Measurements from ENCODE around the gene ENPP7.

DNA sequence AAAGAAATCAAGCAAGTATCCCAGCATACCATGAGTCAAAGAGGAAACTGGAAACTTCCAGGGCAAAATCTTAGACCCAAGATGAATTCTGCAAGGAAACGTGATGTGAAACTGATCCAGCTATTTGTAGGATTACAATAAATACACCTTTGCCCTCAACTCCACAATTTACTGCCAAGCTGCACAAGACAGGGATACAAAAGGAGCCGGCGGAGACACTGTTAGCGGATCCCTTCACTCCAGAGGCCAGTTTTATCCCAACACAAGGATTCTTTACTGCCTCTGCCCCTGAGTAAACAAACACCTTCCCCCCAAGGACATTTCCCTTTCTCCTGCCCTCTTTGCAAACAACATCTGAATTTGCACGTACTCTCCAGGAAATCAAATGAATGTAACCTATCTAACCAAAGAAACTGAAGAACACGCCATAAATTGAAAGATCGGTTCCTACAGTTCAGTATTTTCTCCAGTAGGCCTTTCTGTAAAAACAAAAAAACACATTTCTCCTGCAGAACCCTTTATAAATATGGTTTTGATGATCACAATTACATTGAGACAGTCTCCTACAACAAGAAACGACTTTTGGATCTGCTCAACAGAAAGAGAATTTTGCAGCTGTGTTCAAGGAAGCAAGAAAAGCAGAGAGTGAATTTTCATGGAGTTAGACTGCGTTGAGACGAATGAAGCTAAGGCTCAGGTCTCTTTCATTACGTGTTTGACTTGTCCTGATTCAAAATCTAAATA lies 45.8 kb downstream of the ENPP7 start:
- TF ChIP-seq TAF1 (IDR thresholded peaks at IDR 0.05; ENCODE audit: low read depth) (no peak), TEAD4 (IDR thresholded peaks at IDR 0.05) (no peak)

All from Ishikawa (cell line).